EH (cell line): ENCODE results near the gene AKAP8L.
A peak's percentile ranks its signal among the peaks of the same experiment; 100 is the strongest.

Source experiments
- DNase-seq: peaks from one replicate; pipeline ENCODE4 v3.0.0-alpha.2; 2015; ENCODE audit warnings: low read depth

The AKAP8L gene

GRCh38 chr19:15448778-15449619 lies 30.2 kb upstream of the AKAP8L start:
- peak; percentile 44 for DNase-seq

GRCh38 chr19:15448044-15448777 lies 29.4 kb upstream of the AKAP8L start:
- DNase-seq = no peak

GRCh38 chr19:15447057-15447456 lies 28.3 kb upstream of the AKAP8L start:
- DNase-seq = no peak

GRCh38 chr19:15445807-15446376 lies 27.1 kb upstream of the AKAP8L start:
- no peak for DNase-seq

- DNase-seq = no peak
These were observed 26.4 kb upstream of the AKAP8L start for GRCh38 chr19:15445227-15445605.

- DNase-seq = no peak
These were observed 25.9 kb upstream of the AKAP8L start for GRCh38 chr19:15444505-15445226.

GRCh38 chr19:15443838-15444237 lies 25.1 kb upstream of the AKAP8L start:
- no peak for DNase-seq

- no peak for DNase-seq
These were observed 24.5 kb upstream of the AKAP8L start for GRCh38 chr19:15443325-15443724.

- no peak for DNase-seq
These were observed 23.5 kb upstream of the AKAP8L start for GRCh38 chr19:15442142-15442920.

- no peak for DNase-seq
These were observed 22.5 kb upstream of the AKAP8L start for GRCh38 chr19:15441317-15441716.

GRCh38 chr19:15439821-15440641 lies 21.2 kb upstream of the AKAP8L start:
- no peak for DNase-seq

- no peak for DNase-seq
These were observed 20.5 kb upstream of the AKAP8L start for GRCh38 chr19:15439078-15439799.

GRCh38 chr19:15438577-15438976 lies 19.8 kb upstream of the AKAP8L start:
- DNase-seq = no peak

- DNase-seq = no peak
These were observed 19.3 kb upstream of the AKAP8L start for GRCh38 chr19:15438124-15438496.

- peak; percentile 30 for DNase-seq
These were observed 18.8 kb upstream of the AKAP8L start for GRCh38 chr19:15437355-15438123.

- no peak for DNase-seq
These were observed 18.0 kb upstream of the AKAP8L start for GRCh38 chr19:15436826-15437110.

- DNase-seq = no peak
These were observed 17.4 kb upstream of the AKAP8L start for GRCh38 chr19:15436012-15436825.

GRCh38 chr19:15433519-15434069 lies 14.8 kb upstream of the AKAP8L start:
- no peak for DNase-seq
